HG02840 (cell line): ENCODE results near the gene AP3S2.

ENCODE experiments used
- ATAC-seq: cut with Tn5 transposase; IDR thresholded peaks from one replicate; pipeline ENCODE4 v1.9.1; 2021; ENCODE audit warnings: mild to moderate bottlenecking, moderate library complexity, moderate number of reproducible peaks; ENCODE audit not compliant: unreplicated experiment, low FRiP score

Gene AP3S2

DNA sequence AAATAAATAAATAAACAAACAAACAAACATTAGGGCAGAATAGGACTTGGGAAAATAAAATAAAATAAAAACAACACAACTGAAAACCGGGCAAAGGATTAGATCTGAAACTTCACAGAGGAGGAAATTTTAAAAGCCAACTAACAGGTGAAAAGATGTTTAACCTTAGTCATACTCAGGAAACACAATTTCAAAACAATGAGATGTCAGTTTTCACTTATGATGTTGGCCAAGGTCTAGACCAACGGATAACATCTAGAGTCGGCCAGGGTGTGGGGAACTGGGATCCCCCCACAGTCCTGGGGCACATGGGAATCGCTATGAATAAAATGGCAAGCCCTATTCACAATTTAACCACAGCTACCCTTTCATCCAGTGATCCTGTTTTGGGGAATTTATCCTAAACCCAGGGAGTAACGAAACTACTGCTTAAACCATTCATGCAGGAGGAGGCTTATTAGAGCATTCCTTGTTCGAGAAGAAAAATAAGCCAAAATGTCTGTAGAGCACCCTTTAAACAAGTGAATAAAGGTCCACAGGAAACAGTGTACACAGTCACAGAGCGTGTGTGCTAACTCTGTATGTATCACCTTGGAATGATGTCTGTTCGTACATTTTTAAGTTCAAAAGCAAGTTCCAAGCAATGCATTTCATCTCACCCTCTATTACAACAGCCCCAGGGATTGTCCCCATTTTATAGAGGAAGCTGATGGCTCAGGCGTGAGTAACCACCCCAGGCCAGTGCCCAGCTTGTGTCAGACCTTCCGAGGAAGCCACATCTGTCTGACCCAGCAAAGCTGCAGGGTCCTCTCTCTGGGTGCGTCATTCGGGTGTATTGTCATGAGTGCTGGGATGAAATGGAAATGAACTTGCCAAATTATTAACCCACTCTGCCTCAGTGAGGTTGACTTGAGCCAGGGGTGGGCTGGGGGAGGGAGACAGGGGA lies 72.9 kb downstream of the AP3S2 start:
- no peak for ATAC-seq

DNA sequence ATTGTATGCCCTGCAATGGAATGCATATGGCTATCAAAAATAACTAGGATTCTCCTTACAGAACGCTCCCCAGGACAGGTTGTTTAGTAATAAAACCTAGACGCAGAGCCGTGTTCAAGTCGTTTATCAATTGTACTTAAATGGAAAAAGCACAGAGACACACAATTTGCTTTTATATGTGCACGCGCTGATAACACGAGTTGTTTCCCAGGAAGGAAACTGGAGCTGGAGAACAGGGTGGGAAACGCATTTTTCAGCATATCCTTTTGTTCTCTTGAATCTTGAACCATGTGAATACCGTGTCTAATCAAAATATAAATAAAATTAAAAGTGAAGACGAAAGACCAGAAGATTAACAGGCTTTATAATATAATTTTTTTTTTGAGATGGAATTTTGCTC lies 75.5 kb downstream of the AP3S2 start:
- no peak for ATAC-seq

DNA sequence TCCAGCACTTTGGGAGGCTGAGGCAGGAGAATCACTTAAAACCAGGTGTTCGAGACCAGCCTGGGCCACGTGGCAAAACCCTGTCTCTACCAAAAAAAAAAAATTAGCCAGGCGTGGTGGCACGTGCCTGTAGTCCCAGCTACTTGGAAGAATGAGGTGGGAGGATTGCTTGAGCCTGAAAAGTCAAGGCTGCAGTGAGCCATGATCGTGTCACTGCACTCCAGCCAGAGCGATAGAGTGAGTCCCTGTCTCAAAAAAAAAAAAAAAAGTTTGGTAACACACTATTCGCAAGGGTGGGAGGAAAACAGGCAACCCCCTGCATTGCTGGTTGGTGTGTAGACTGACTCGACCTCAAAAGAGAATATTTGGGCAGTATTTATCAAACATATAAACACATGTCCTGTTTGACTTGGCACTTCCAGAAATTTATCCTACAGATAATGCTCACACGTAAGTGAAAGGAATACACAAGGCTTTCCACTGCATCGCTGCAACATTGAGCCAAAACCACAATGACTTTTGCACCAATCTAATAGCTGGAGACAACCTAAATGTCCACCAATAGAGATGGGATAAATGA lies 76.0 kb downstream of the AP3S2 start:
- no peak for ATAC-seq

DNA sequence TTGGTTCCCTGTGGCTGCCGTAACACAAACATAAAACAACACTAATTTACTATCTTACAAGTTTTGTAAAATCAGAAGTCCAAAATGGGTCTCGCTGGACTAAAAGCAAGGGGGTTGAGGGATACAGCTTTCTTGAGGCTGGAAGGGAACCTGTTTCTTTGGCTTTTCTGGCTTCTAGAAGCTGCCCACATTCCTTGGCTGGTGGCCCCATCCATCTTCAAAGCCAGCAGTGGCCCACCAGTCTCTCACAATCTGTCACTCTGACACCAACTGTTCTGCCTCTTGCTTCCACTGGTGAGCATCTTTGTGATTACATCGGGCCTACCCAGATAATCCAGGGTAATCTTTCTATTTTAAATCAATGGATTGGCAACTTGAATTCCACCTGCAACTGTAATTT lies 78.0 kb downstream of the AP3S2 start:
- no peak for ATAC-seq

DNA sequence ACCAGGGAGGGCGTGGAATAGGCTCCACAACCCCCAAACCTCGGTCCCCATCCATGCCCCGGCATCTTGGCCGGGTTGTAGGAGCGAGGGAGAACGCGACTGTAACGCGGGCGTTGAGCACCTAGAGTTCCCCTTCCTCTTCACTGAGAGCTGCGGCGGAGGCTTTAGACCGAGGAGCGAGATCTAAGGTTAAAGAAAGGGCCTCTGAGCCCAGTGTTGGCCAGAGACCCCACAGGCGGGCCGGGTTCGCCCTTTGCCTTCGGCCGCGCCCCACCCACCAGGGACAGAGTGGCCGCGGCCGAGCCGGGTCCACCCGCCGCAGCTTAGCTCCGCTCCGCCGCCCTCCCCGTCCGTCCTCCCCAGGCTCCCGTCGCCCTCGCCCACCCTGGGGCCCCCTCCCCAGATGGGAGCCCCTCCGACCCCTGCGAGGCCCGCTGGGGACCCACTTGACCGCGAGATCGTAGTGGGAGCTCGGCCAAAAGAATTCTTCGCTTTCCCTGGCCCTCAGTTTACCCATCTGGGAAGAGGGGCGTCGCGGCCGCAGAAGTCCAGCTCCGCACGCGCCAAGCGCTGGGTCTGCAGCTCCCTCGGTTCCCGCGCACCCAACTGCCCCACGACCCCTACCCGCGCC lies 79.6 kb downstream of the AP3S2 start:
- ATAC-seq: no peak

DNA sequence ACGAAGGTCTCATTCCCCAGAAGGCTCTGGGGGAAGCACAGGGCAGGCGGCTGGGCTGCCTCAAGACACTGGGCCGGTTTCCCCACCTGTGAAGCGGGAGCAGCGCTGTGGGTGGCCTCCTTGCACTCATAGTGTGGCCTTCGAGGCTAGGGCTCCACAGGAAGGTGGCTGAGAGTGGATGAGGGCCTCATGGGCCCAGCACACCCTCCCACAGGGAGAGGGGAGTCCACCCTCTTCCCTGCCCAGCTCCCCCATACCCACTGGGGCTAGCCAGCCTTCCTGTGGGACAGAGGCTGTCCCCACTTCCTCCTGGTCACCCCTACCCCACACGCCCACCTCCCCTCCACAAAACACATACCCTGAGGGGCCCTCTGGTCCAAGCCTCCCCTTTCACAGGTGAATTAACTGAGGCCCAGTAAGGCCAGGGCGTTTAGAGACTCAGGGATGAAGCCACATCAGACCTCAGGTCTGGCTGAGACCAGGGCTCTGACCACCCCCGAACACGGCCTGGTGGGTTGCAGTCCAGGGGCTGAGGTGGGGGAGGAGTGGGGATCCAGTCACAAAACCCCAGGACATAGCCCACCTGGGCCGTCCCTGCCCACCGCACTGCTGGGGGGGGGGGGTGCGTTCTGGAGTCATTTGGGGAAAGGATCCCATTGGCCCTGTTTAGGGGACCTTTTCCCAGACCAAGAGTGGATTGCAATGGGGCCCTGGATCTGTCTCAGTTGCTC lies 80.2 kb downstream of the AP3S2 start:
- no peak for ATAC-seq

DNA sequence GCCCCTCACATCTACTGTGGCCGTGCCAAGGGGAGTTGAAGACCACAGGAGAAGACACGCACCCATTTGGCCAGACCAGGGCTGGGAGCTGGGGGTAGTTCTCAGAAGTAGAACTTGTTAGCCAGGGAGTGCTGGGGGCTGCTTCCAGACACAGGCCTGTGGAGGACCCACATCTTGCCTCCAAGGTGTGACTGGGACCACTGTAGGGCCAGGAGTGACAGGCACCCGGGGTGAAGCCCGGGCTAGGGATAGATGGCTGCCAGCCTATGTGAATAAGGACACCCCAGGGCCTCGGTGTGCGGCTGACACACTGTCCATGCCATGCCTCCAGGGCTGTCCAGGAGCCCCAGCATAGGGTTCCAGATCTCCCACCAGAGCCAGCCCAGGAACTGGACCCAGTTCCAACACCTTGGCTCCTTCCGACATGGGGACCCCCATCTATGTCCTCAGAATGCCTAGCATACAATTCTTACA lies 80.9 kb downstream of the AP3S2 start:
- no peak for ATAC-seq

DNA sequence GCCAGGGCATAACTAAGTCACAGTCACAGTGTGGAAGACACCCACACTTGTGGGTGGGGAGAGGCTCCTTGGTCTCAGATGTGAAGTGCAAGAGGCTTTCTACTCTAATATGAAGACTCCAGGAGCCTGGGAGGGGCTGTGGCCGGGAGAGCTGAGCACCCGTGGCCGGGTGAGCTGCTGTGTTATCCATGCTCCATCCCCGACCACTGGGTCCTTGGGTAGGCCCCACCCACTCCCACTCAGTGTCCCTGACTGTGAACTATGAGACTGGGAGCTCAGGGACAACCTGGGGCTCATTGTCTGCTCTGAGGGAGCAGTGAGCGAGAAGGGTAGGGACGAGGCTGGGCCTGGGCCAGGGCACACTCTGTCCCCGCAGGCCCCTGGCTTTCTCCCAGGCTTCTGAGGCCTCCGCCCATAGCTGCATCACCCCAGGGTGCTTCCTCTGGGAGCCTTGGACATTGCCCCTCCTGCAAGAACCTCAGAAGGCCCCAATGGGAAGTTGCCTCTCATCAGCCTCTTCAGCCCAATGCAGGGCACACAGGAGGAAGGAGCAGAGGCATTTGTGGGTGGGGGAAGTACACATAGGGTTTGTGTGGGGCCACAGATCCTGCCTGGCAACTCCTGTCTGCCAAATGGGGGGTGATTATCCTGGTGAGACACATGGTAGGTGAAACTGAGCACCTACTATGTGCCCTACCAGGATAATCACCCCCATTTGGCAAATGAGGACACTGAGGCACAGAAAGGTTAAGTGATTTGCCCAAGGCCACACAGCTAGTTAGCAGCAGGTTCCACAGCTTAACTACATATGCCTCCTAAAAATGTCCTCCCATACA lies 81.6 kb downstream of the AP3S2 start:
- no peak for ATAC-seq

DNA sequence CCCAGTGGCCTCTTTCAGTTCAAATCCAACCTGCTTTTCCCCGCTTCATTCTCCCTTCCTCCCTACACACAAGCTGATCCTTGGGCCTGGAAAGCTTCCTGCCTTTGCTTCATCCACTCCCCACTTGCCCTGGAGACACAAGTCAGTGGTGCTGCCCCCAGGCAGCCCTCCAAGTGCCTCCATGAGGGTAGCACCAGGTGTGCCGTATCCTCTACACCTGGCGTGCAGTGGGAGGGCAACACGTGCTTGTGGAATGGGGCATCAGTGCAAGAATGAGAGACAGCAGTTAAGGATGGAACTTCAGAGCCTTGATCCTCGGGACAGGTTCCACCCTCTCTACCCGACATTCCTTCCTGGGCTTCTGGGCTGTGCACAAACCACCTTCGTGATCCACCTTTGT lies 83.0 kb downstream of the AP3S2 start:
- no peak for ATAC-seq

DNA sequence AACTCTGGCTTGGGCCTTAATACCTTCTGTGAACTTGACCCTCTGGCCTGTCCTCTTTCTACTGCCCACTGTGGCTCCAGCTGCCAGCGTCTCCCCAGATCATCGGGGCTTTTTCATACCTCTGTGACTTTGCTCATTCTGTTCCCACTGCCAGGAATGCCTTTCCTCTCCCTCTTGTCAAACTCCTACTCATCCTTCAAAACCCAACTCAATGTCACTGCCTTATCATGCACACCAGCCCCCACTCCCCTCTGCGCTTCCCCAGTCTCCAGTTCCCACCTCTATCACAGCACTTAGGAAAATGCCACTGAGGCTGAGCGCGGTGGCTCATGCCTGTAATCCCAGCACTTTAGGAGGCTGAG lies 84.0 kb downstream of the AP3S2 start:
- ATAC-seq: no peak

DNA sequence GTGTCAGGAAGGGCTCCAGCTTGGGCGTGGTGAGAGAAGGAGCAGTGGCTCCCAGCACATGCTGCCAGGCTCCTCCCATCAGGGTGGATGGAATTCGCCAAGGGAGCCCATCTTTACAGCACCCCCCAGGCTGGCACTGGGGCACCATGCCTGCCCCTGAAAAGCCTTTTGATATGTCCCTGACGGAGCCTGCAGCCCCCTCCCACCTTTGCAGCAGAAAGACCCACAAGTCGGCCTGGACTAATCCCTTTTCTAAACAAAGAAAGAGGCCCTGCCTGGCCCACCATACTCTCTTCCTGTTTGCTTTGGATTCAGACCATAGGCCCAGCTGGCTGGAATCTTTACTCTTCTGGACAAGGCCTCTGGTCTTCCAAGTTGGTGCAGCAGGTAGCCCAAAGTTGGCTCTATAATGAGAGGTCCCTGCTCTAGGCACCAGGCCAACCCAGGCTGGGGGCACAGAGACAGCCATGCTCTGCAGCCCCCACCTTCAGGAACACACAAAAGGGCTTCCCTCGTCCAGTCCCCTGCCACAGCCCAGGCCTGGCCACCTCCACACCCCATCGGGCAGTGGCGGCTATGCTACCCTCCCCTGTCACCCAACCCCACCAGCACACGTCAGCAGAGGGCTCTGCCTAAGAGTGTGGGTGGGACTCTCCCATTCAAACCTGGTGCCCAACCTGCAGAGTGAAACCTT lies 84.6 kb downstream of the AP3S2 start:
- ATAC-seq: no peak

DNA sequence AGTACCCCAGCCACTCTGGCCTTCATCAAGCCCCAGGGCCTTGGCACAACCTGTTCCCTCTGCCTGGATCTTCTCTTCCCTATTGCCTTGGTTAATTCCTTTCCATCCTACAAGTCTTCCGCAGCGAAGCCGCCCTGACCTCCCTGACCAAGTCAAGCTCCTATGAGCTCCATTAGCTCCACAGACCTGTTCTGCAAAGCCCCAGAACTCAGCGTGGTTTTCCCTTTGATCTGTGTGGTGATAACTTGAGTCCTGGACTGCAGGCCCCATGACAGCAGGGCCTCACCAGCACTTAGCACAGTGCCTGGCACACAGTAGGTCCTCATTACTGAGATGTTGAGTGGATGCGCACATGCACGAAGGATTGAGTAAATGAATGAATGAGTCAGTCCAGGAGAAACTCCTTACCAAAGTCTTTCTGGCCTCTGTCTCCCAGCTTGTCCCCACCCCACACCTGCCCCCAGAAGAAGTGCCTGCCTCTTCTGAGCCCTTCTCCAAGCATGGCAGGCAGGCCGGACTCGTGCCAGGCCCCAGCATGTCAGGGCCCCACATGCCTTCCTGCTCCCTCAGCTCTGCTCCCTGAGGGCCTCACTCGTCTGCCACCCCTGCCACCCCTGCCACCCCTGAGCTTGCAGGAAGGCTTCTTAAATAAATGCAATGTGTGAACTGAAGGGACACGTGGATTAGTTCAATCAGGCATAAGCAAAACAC lies 85.5 kb downstream of the AP3S2 start:
- ATAC-seq: no peak

DNA sequence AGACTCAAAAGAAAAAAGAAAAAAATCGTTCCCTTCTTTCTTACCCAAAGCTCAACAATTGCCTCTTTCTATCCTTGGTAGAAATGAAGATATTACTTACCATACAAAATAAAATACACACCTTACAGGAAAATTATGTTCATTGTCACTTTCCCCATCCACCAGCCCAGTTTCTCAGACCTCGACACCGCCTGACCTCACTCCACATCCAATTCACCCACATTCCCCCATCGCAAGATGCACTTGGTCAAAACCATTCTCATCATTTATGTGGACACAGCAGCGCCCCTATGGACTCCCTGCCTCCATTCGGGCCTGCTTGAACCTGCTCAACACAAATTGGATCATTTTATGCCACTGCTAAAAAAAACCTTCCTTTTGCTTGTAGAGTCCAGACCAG lies 86.1 kb downstream of the AP3S2 start:
- no peak for ATAC-seq

DNA sequence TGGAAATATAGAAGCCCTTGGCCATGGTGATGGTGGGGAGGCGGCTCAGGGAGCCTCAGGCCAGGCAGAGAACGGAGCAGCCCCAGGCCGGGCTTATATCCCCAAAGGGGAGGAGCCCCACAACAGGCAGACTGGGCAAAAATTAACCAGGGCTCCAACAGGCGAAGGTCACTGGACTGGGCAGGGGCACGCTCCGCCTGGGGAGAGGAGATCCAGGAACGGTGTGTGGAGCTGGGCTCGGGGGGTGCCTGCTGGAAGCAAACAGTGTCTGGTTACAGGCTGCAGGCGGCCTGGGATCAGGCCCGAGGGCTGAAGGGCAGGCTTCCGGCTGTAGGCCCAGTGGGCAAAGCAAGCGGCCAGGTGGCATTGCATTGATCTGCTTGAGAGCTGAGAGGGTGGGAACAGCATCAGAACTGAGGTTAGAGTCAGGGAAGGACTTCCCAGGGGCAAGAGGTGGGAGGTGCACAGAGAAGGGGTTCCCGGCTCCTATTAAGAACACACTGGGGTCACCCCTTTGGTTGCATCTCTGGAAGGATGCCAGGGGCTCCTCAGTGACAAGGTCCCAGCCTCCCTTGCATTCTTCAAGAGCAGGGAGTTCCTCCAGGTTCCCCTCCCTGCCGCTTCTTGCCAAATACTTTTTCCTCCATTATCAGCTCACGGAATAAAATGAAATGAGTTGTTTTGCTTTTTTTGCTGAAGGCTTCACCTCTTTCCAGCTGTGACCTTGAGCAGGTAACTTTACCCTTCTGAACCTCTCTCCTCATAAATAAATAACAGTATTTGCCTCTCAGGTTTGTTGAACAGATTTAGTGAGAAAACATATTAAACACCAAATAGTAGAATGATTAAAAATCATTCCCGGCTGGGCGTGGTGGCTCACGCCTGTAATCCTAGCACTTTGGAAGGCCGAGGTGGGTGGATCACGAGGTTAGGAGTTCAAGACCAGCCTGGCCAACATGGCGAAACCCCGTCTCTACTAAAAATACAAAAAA lies 86.9 kb downstream of the AP3S2 start:
- ATAC-seq: no peak

DNA sequence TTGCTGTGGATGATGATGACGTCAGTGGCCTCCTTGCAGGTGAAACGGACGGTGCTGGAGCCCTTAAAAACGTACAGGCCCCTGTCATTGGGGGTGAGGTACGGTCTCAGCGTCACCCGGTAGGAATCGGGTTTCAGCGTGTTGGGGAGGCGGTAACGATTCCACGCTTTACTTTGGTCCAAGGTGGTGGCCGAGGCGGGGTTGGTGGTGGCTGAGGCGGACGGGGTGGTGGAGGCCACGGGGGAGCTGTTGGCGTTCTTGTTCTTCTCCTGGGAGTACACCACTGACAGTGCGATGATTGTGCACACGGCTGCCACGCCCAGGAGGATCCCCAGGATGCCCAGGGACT lies 87.6 kb downstream of the AP3S2 start:
- no peak for ATAC-seq

DNA sequence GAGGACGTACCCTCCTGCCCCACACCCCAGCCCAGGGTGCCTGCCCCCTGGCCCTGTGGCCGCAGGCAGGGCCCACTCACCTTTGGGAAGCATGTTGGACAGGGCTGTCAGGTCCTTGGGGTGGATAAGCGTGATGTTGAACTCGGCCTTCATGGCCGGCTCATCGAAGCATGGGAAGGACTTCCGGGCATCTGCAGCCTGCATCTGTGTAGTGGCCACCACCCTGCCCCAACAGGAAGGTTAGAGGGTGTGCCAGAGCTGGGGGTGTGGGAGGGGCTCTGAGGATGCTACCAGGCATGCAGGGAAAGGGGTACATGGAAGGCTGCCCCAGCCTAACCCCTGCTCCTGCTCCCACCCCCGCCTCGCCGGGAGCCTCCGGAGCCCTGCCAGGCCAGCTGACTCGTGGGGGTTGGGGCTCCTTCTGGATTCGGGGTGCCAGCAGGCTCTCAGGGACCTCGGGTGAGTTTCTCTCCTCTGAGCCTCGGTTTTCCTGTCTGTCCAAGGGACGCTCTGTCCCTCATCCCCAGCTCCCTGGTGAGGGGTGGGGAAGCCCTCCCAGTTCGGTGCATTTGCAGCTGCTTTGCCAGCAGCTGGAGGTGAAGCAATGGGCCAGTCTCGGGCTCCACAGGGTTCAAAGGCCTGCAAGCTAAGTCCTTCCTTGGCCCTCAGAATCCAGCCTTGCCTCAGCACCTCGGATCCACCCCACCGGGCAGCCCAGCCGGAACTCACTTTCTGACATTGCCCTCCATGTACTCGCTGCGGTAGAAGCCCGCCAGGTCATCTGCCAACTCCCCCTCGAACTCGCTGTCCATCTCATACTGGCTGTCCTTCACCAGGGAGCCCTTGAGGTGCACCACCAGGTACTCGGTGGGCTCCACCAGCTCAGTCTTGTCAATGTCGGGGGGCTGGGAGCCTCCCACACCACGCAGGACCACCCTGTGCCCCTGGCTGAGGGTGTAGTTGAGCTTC lies 88.3 kb downstream of the AP3S2 start:
- ATAC-seq: no peak
